ENCODE measurements around the gene GRK5.

GRK5 gene

DNA sequence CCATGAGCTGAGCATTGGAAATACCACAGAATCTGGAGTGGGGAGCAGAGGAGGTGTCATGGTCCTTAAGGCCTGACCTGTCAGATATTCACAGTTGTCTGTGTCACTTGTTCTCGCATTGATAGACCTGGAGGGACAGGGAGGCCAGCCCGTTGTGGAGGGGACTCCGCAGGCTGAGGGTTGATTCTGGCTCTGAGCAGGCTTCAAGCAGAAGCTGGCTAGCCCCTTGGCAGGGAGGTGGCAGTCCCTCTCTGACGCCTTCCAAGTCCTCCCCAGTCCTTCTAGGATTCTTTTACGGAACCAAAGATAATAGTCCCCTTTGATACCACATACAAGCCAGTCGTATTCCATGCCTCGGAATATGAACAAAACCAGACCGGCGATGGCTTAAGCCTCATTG is 65.4 kb downstream of the GRK5 start:
- no peaks in the 10 kb centered on the region for H3K9me3 ChIP-seq (ENCODE audit: control insufficient read depth, insufficient read depth, low read length)
- no peaks in the 10 kb centered on the region for H3F3A ChIP-seq (ENCODE audit: control insufficient read depth, insufficient read depth)
- peaks cover 48% of the 10 kb centered on the region for H3K4me1 ChIP-seq (ENCODE audit: control insufficient read depth, low read length)
- H3K4me3 ChIP-seq (ENCODE audit: low read length) = no peak overlapping the region
- TF ChIP-seq EZH2phosphoT487 (IDR thresholded peaks at IDR 0.05; ENCODE audit: borderline replicate concordance, low read length) = no peak
- TF ChIP-seq, protein P1, sequence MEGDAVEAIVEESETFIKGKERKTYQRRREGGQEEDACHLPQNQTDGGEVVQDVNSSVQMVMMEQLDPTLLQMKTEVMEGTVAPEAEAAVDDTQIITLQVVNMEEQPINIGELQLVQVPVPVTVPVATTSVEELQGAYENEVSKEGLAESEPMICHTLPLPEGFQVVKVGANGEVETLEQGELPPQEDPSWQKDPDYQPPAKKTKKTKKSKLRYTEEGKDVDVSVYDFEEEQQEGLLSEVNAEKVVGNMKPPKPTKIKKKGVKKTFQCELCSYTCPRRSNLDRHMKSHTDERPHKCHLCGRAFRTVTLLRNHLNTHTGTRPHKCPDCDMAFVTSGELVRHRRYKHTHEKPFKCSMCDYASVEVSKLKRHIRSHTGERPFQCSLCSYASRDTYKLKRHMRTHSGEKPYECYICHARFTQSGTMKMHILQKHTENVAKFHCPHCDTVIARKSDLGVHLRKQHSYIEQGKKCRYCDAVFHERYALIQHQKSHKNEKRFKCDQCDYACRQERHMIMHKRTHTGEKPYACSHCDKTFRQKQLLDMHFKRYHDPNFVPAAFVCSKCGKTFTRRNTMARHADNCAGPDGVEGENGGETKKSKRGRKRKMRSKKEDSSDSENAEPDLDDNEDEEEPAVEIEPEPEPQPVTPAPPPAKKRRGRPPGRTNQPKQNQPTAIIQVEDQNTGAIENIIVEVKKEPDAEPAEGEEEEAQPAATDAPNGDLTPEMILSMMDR (IDR thresholded peaks at IDR 0.05; ENCODE audit: low read depth, low read length, poor library complexity, severe bottlenecking) = no peak
- 0 out of 2 replicates have a peak, but pooled peaks cover 3% of the 10 kb centered on the region for H3K27me3 ChIP-seq (ENCODE audit: control insufficient read depth, low read length)
- H4K20me1 ChIP-seq (ENCODE audit: control insufficient read depth, insufficient read depth, low read depth, low read length) = no peaks in the 10 kb centered on the region
- no peaks in the 10 kb centered on the region for H3K79me2 ChIP-seq (ENCODE audit: control insufficient read depth, low read length)
- no peaks in the 10 kb centered on the region for H3K9me2 ChIP-seq (replicated peaks; ENCODE audit: control insufficient read depth, low read length)
- no peak overlapping the region for H3K4me2 ChIP-seq (ENCODE audit: low read length)
- H3K27ac ChIP-seq (ENCODE audit: low read depth, low read length) = no peak overlapping the region
- H3K36me3 ChIP-seq (ENCODE audit: control insufficient read depth, low read length) = no peaks in the 10 kb centered on the region

GRCh38 chr10:119273413-119273812 is 66.0 kb downstream of the GRK5 start:
- Histone ChIP-seq H3K4me3 (ENCODE audit: low read length) (no peak overlapping the region), H3K27ac (ENCODE audit: low read depth, low read length) (no peak overlapping the region), H3K36me3 (ENCODE audit: control insufficient read depth, low read length) (no peaks in the 10 kb centered on the region), H3K9me2 (replicated peaks; ENCODE audit: control insufficient read depth, low read length) (no peaks in the 10 kb centered on the region), H3K4me2 (ENCODE audit: low read length) (no peak overlapping the region), H4K20me1 (ENCODE audit: control insufficient read depth, insufficient read depth, low read depth, low read length) (no peaks in the 10 kb centered on the region), H3K9me3 (ENCODE audit: control insufficient read depth, insufficient read depth, low read length) (no peaks in the 10 kb centered on the region), H3K79me2 (ENCODE audit: control insufficient read depth, low read length) (no peaks in the 10 kb centered on the region), H3F3A (ENCODE audit: control insufficient read depth, insufficient read depth) (no peaks in the 10 kb centered on the region), H3K4me1 (ENCODE audit: control insufficient read depth, low read length) (peaks cover 45% of the 10 kb centered on the region), H3K27me3 (ENCODE audit: control insufficient read depth, low read length) (0 out of 2 replicates have a peak, but pooled peaks cover 3% of the 10 kb centered on the region)
- TF ChIP-seq, protein P1 (IDR thresholded peaks at IDR 0.05; ENCODE audit: low read depth, low read length, poor library complexity, severe bottlenecking) = no peak
- TF ChIP-seq EZH2phosphoT487 (IDR thresholded peaks at IDR 0.05; ENCODE audit: borderline replicate concordance, low read length) = no peak

- Histone ChIP-seq H3K27ac (ENCODE audit: low read depth, low read length) (no peak overlapping the region), H3K79me2 (ENCODE audit: control insufficient read depth, low read length) (no peaks in the 10 kb centered on the region), H3K36me3 (ENCODE audit: control insufficient read depth, low read length) (no peaks in the 10 kb centered on the region), H4K20me1 (ENCODE audit: control insufficient read depth, insufficient read depth, low read depth, low read length) (no peaks in the 10 kb centered on the region), H3K4me2 (ENCODE audit: low read length) (no peak overlapping the region), H3K27me3 (ENCODE audit: control insufficient read depth, low read length) (0 out of 2 replicates have a peak, but pooled peaks cover 3% of the 10 kb centered on the region), H3K9me2 (replicated peaks; ENCODE audit: control insufficient read depth, low read length) (no peaks in the 10 kb centered on the region), H3K9me3 (ENCODE audit: control insufficient read depth, insufficient read depth, low read length) (no peaks in the 10 kb centered on the region), H3K4me3 (ENCODE audit: low read length) (no peak overlapping the region), H3K4me1 (ENCODE audit: control insufficient read depth, low read length) (peaks cover 35% of the 10 kb centered on the region), H3F3A (ENCODE audit: control insufficient read depth, insufficient read depth) (no peaks in the 10 kb centered on the region)
- TF ChIP-seq, protein P1 (IDR thresholded peaks at IDR 0.05; ENCODE audit: low read depth, low read length, poor library complexity, severe bottlenecking) = no peak
- TF ChIP-seq EZH2phosphoT487 (IDR thresholded peaks at IDR 0.05; ENCODE audit: borderline replicate concordance, low read length) = no peak
Measured at GRCh38 chr10:119274519-119275045, 67.2 kb downstream of the GRK5 start.
